K562 (cell line): ENCODE results near the gene AMIGO3. TPM values are rescaled to one million over a fixed set of nuclear protein-coding genes. Genes with fewer than 3 reads are reported as not detected.

Experiments used
- POLR2G ChIP-seq: fragments of 200-400 bp; formaldehyde crosslinking; IDR thresholded peaks from 2 replicates; pipeline ENCODE4 v1.6.1; 2017; ENCODE audit warnings: low read depth, mild to moderate bottlenecking, antibody characterized with exemption, low read length, moderate library complexity
- RBFOX2 ChIP-seq: fragments of 200-400 bp; formaldehyde crosslinking; IDR thresholded peaks from 2 replicates; pipeline ENCODE4 v1.6.1; 2017; ENCODE audit warnings: low read depth, mild to moderate bottlenecking, low read length, moderate library complexity
- SREBF1 ChIP-seq: fragments of 150-350 bp; IDR thresholded peaks from 2 replicates; pipeline ENCODE4 v1.6.1; 2014; ENCODE audit warnings: antibody characterized with exemption, low read depth, low read length, borderline replicate concordance
- ZBTB11 ChIP-seq, 3 experiments: fragments of 200-800 bp in 1 of 3; fragments of 250-450 bp in 1 of 3; fragments of 450-650 bp in 1 of 3; sonication (Bioruptor Pico) in 1 of 3; sonication (Bioruptor generic) in 1 of 3; formaldehyde crosslinking in 1 of 3; IDR thresholded peaks; 2 replicates each; pipeline versions ENCODE4 v1.6.1 to v1.8.0; 2016 to 2022; ENCODE audit warnings: mild to moderate bottlenecking in 2 of 3, missing genetic modification characterization in 2 of 3, missing compliant biosample characterization in 1 of 3, moderate library complexity in 1 of 3
- ZNF583 ChIP-seq: fragments of 250-450 bp; sonication (Bioruptor Pico); IDR thresholded peaks from 2 replicates; pipeline ENCODE4 v1.4.0; 2020
- ZNF780A ChIP-seq: fragments of 250-450 bp; sonication (Bioruptor Pico); IDR thresholded peaks from 2 replicates; pipeline ENCODE4 v1.5.0; 2021; ENCODE audit warnings: mild to moderate bottlenecking
- ZNF79 ChIP-seq: fragments of 250-450 bp; sonication (Bioruptor Pico); IDR thresholded peaks from 2 replicates; pipeline ENCODE4 v1.4.0; 2020; ENCODE audit warnings: low read depth, mild to moderate bottlenecking, moderate library complexity
- polyA plus RNA-seq, 8 experiments: library from polyadenylated mRNA; depleted of rRNA in 4 of 8; stranded (reverse) in 5 of 8; unstranded in 3 of 8; fragments of >200 nt; fragmentation: Nextera tagmentation in 2 of 8; fragmentation: Illumina TruSeq in 1 of 8; extraction: Ambion mirVana in 2 of 8; extraction: Trizol in 1 of 8; gene quantifications; 2 replicates each; pipeline versions ENCODE4 v1.2.1 to v1.2.3, GENCODE V29; 2011 to 2014; ENCODE audit warnings: inconsistent platforms in 1 of 8, missing spikeins in 1 of 8
- total RNA-seq, 7 experiments: library from RNA; depleted of rRNA in 6 of 7; stranded (reverse); fragments of >200 nt in 6 of 7; fragmentation: Illumina TruSeq in 2 of 7; extraction: Trizol in 2 of 7; gene quantifications; 2 replicates each; pipeline versions ENCODE4 v1.2.1 to v1.2.3, GENCODE V29; 2011 to 2021; ENCODE audit warnings: low replicate concordance in 1 of 7

The AMIGO3 gene
- total and polyA plus RNA-seq, 9 of the 15 experiments (the other 6 are each of a cell fraction or from before 2014, with no cell fraction given) = 0.13 to 2.8 (median 0.44) TPM; not detected in 4

DNA sequence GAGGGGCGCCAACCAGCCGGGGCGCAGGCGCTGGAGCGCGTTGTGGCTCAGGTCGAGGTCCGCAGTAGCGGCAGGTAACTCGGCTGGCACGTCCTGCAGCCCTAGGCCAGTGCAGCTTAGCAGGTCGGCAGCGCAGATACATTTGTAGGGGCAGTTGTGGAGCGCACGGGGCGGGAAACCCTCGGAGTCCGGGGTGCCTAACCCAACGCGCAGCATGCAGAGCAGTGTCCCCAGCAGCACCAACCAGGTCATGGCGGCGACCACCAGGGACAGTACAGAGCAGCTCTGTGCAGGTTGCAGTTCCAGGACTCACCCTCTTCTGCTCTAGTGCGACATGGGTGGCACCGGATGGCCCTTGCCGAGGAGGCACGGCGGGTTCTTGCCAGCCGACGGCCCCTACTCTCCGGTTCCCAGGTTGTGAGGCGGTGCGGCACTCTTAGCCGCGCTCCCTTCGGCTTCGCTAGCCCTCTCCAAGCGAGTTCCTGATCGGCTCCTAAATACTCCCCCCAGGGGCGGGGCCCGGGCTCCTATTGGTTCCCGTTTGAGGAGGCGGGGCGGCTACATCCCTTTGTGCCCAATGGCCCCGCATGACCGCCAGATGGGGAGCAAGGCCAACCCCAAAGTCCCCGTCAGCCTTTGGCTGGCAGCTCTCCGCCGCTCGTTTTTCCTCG is at the start of gene AMIGO3 (continued):
- TF ChIP-seq POLR2G (peak; percentile 71), SREBF1 (no peak), ZNF583 (no peak), ZNF79 (CRISPR knock-in tag) (no peak), ZBTB11 (CRISPR knock-in tag; IDR thresholded peaks at IDR 0.05) (peak in 1 of 3 experiments; percentile 30; a peak in 1 of 6 replicates), RBFOX2 (peak; percentile 27), ZNF780A (CRISPR knock-in tag) (no peak)
